GM12878 (cell line): ENCODE results near the gene LCLAT1. TPM values are rescaled to one million over a fixed set of nuclear protein-coding genes. Genes with fewer than 3 reads are reported as not detected.

Source experiments
- ATAC-seq: fragments of 200-7000 bp; cut with Tn5 transposase; 3 replicates; pipeline ENCODE4 v1.9.1; 2020; ENCODE audit warnings: mild to moderate bottlenecking, moderate library complexity
- BruUV-seq: library from RNA; stranded (reverse); fragments of 400-500 nt; replicated peaks from 2 replicates; lab custom pipeline; 2021; lab: Mats Ljungman, UMichigan
- CTCF ChIA-PET: fragments of 300-600 bp; sonication (Branson Sonifier 250); formaldehyde crosslinking; extraction: SDS; loops from one replicate; lab custom pipeline; 2021; ENCODE audit warnings: inconsistent platforms; lab: Yijun Ruan, JAX
- POLR2A ChIA-PET: fragments of 350-600 bp; formaldehyde crosslinking; extraction: SDS; loops from one replicate; lab custom pipeline; 2021; ENCODE audit warnings: inconsistent platforms; lab: Charles Lee
- RAD21 ChIA-PET: fragments of 300-600 bp; sonication (Branson Sonifier 250); formaldehyde crosslinking; loops from one replicate; lab custom pipeline; 2023; ENCODE audit warnings: antibody characterized with exemption; ENCODE audit not compliant: unreplicated experiment; lab: Charles Lee
- SMC1A ChIA-PET: fragments of 300-600 bp; sonication (Branson Sonifier 250); formaldehyde crosslinking; loops from one replicate; lab custom pipeline; 2023; ENCODE audit not compliant: unreplicated experiment, uncharacterized antibody; lab: Charles Lee
- DNase-seq: peaks from one replicate; pipeline ENCODE4 v3.0.0-alpha.2; 2011; ENCODE audit warnings: low read depth, low spot score
- FAIRE-seq: peaks from 3 replicates; lab custom pipeline; 2011; peaks lifted over from hg19 to GRCh38; lab: Jason Lieb, UNC
- H2AFZ ChIP-seq: 2 replicates; pipeline ENCODE4 v1.6.0; 2011; ENCODE audit warnings: low read depth, low read length, control low read depth; ENCODE audit not compliant: control insufficient read depth
- H3K27ac ChIP-seq: 2 replicates; pipeline ENCODE4 v1.5.1; 2011; ENCODE audit warnings: control low read depth; ENCODE audit not compliant: control insufficient read depth, insufficient read depth
- H3K27me3 ChIP-seq, 2 experiments: replicated peaks in 1 of 2; 2 replicates each; pipeline versions ENCODE4 v1.6.0 to v1.6.1; 2011; ENCODE audit warnings: low read length in 1 of 2; ENCODE audit not compliant: control insufficient read depth in 2 of 2, insufficient read depth in 2 of 2
- H3K36me3 ChIP-seq, 2 experiments: 2 replicates each; pipeline ENCODE4 v1.5.1; 2011; ENCODE audit warnings: low read length in 1 of 2; ENCODE audit not compliant: control insufficient read depth in 2 of 2, insufficient read depth in 2 of 2
- H3K4me1 ChIP-seq: 2 replicates; pipeline ENCODE4 v1.6.1; 2011; ENCODE audit warnings: mild to moderate bottlenecking, low read length, moderate library complexity, mixed read lengths; ENCODE audit not compliant: control insufficient read depth, insufficient read depth
- H3K4me2 ChIP-seq: 2 replicates; pipeline ENCODE4 v1.6.0; 2011; ENCODE audit warnings: control low read depth; ENCODE audit not compliant: control insufficient read depth, insufficient read depth
- H3K4me3 ChIP-seq: fragments of 200-600 bp; sonication (generic); 2 replicates; pipeline ENCODE4 v1.5.1; 2016
- H3K79me2 ChIP-seq: 2 replicates; pipeline ENCODE4 v1.6.0; 2011; ENCODE audit warnings: low read length; ENCODE audit not compliant: control insufficient read depth, insufficient read depth
- H3K9ac ChIP-seq: 2 replicates; pipeline ENCODE4 v1.8.0; 2011; ENCODE audit warnings: low read length, control low read depth, mixed read lengths; ENCODE audit not compliant: control insufficient read depth, insufficient read depth
- H3K9me3 ChIP-seq: replicated peaks from 3 replicates; pipeline ENCODE4 v1.5.1; 2011; ENCODE audit warnings: mild to moderate bottlenecking, low read length; ENCODE audit not compliant: control insufficient read depth, insufficient read depth
- H4K20me1 ChIP-seq: 2 replicates; pipeline ENCODE4 v1.6.0; 2011; ENCODE audit not compliant: control insufficient read depth, insufficient read depth
- BCL3 ChIP-seq: IDR thresholded peaks from 2 replicates; pipeline ENCODE4 v1.6.1; 2011; ENCODE audit warnings: borderline replicate concordance, low read depth, mild to moderate bottlenecking, moderate library complexity, low read length; ENCODE audit not compliant: insufficient read depth, poor library complexity, severe bottlenecking
- E4F1 ChIP-seq: fragments of 450-650 bp; IDR thresholded peaks from 2 replicates; pipeline ENCODE4 v1.6.1; 2018; ENCODE audit warnings: borderline replicate concordance, mild to moderate bottlenecking; ENCODE audit not compliant: partially characterized antibody
- IKZF1 ChIP-seq: fragments of 450-650 bp; conservative IDR thresholded peaks from 2 replicates; pipeline ENCODE4 v1.6.1; 2017; ENCODE audit warnings: antibody characterized with exemption, mild to moderate bottlenecking
- WRNIP1 ChIP-seq: IDR thresholded peaks from 2 replicates; pipeline ENCODE4 v1.6.1; 2011; ENCODE audit warnings: low read depth, low read length, improper control_type of control experiment, borderline replicate concordance
- WGBS: methylation state at CpG from one replicate; pipeline ENCODE4 v1.1.6; 2016; ENCODE audit warnings: low lambda C conversion rate; ENCODE audit not compliant: insufficient replicate concordance, insufficient coverage; ENCODE audit errors: missing lambda C conversion rate; 5-methylcytosine and 5-hydroxymethylcytosine counted together
- in situ Hi-C: fragments of 300-500 bp; cut with MboI; formaldehyde crosslinking; loops from 9 replicates; pipeline ENCODE4 v1.14.3; 2018; ENCODE audit warnings: mixed read lengths
- intact Hi-C: fragments of 100-400 bp; cut with micrococcal nuclease; formaldehyde crosslinking; loops from one replicate; pipeline ENCODE4 v1.14.2; 2022; ENCODE audit not compliant: unreplicated experiment
- polyA plus RNA-seq, 11 experiments: library from polyadenylated mRNA; depleted of rRNA in 4 of 11; unstranded in 6 of 11; stranded (reverse) in 5 of 11; fragments of >200 nt; fragmentation: Nextera tagmentation in 4 of 11; fragmentation: Illumina TruSeq in 1 of 11; extraction: Ambion mirVana in 4 of 11; extraction: Trizol in 1 of 11; gene quantifications; 1 replicate in 1 of 11; 2 replicates in 10 of 11; pipeline versions ENCODE4 v1.2.1 to v1.2.3, GENCODE V29; 2011 to 2016; ENCODE audit warnings: inconsistent platforms in 2 of 11, missing spikeins in 2 of 11, low read depth in 1 of 11
- total RNA-seq, 4 experiments: library from RNA; depleted of rRNA in 3 of 4; stranded (reverse); fragments of >200 nt in 3 of 4; fragmentation: Illumina TruSeq in 1 of 4; extraction: Trizol in 1 of 4; gene quantifications; 2 replicates each; pipeline versions ENCODE4 v1.2.1 to v1.2.3, GENCODE V29; 2013 to 2021

Gene LCLAT1
- total and polyA plus RNA-seq, 10 of the 15 experiments (the other 5 are each of a cell fraction or from before 2014, with no cell fraction given): 8.1 to 33.0 (median 15.9) TPM

GRCh38 chr2:30612371-30612770, 165.3 kb downstream of the LCLAT1 start:
- H2AFZ ChIP-seq: no peak overlapping the region
- no peak for DNase-seq
- FAIRE-seq: no peak
- 100% methylated on average over 2 of the region's 2 CpGs for WGBS
- peaks cover 9% of the 10 kb centered on the region for H3K4me1 ChIP-seq
- no peak for TF ChIP-seq WRNIP1
- TF ChIP-seq BCL3: no peak
- no peak for TF ChIP-seq E4F1
- TF ChIP-seq IKZF1: no peak
- H3K9me3 ChIP-seq: no peaks in the 10 kb centered on the region
- in situ Hi-C loops: no loop called here
- ChIA-PET POLR2A (interaction anchor here (0.6 to 1.2 kb wide), 2 partner anchors 13 to 398 kb away, joined by 3 to 4 read pairs; no protein-coding TSS in a partner anchor), SMC1A (interaction anchor here (0.9 to 3.4 kb wide), 5 partner anchors 8 to 396 kb away, joined by 3 to 17 read pairs (median 8); no protein-coding TSS in a partner anchor), RAD21 (interaction anchor here (0.9 to 1.0 kb wide), 2 partner anchors 10 to 13 kb away, joined by 3 read pairs; no protein-coding TSS in a partner anchor), CTCF (interaction anchor here (0.7 to 1.5 kb wide), 3 partner anchors 9 to 99 kb away, joined by 3 to 6 read pairs (median 3); no protein-coding TSS in a partner anchor)
- no peaks in the 10 kb centered on the region; a peak in 1 of 4 replicates for H3K36me3 ChIP-seq
- no peak overlapping the region for H3K27ac ChIP-seq
- H3K4me3 ChIP-seq: no peak overlapping the region
- no peaks in the 10 kb centered on the region for H4K20me1 ChIP-seq
- H3K9ac ChIP-seq: no peak overlapping the region
- no TSS peak for BruUV-seq
- intact Hi-C loops: no loop called here
- H3K27me3 ChIP-seq: no peaks in the 10 kb centered on the region
- H3K79me2 ChIP-seq: no peaks in the 10 kb centered on the region
- no peak for ATAC-seq
- no peak overlapping the region for H3K4me2 ChIP-seq
